WERI-Rb-1 (cell line): Measurements from ENCODE around the gene DIO3.
"Not testable (repeated sequence)": the region's sequence is repeated elsewhere in the genome, so short reads cannot be mapped to it uniquely, and the experiment has no call there.

Source experiments
- DNase-seq: peaks from one replicate; pipeline ENCODE4 v3.0.0-alpha.2; 2020
- H3K27ac ChIP-seq: fragments of 250-450 bp; sonication (Bioruptor Pico); 2 replicates; pipeline ENCODE4 v1.5.1; 2020; ENCODE audit warnings: mild to moderate bottlenecking, moderate library complexity
- H3K27me3 ChIP-seq: fragments of 250-450 bp; sonication (Bioruptor Pico); 2 replicates; pipeline ENCODE4 v1.5.1; 2021; ENCODE audit warnings: mild to moderate bottlenecking, low read depth, moderate library complexity; ENCODE audit not compliant: insufficient read depth, severe bottlenecking
- H3K36me3 ChIP-seq: fragments of 250-450 bp; sonication (Bioruptor Pico); 2 replicates; pipeline ENCODE4 v1.5.1; 2020; ENCODE audit warnings: mild to moderate bottlenecking, moderate library complexity
- H3K4me3 ChIP-seq: 2 replicates; pipeline ENCODE4 v1.5.1; 2011; ENCODE audit warnings: low read depth, mild to moderate bottlenecking, control low read depth, low read length
- H3K9me3 ChIP-seq: fragments of 250-450 bp; sonication (Bioruptor Pico); 2 replicates; pipeline ENCODE4 v1.5.1; 2021; ENCODE audit warnings: mild to moderate bottlenecking, moderate library complexity; ENCODE audit not compliant: severe bottlenecking
- TF ChIP-seq, protein P1 (sequence below): IDR thresholded peaks from 2 replicates; pipeline ENCODE4 v1.5.1; 2011; ENCODE audit warnings: low read depth, mild to moderate bottlenecking, control low read depth, inconsistent platforms, low read length

DIO3 gene

DNA sequence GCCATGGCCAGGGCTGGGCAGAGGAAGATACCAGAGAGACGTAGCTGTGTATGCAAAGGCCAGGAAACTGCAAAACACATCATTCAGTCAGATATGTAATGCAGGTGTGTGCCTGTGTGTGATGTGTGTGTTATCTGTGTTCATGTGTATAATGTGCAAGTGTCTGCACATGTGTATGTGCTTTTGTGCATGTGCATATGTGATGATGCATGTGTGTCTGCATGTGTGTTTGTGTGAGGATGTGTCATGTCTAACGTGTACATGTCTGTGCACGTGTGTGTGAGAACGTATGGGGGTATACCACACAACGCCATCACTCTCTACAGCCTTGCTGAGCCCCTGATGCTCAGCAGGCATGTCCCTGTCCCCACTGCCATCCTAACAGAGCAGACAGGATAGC is 9.7 kb downstream of the DIO3 start:
- TF ChIP-seq, protein P1, sequence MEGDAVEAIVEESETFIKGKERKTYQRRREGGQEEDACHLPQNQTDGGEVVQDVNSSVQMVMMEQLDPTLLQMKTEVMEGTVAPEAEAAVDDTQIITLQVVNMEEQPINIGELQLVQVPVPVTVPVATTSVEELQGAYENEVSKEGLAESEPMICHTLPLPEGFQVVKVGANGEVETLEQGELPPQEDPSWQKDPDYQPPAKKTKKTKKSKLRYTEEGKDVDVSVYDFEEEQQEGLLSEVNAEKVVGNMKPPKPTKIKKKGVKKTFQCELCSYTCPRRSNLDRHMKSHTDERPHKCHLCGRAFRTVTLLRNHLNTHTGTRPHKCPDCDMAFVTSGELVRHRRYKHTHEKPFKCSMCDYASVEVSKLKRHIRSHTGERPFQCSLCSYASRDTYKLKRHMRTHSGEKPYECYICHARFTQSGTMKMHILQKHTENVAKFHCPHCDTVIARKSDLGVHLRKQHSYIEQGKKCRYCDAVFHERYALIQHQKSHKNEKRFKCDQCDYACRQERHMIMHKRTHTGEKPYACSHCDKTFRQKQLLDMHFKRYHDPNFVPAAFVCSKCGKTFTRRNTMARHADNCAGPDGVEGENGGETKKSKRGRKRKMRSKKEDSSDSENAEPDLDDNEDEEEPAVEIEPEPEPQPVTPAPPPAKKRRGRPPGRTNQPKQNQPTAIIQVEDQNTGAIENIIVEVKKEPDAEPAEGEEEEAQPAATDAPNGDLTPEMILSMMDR, result no peak
- Histone ChIP-seq H3K27ac (no peak overlapping the region), H3K36me3 (no peaks in the 10 kb centered on the region), H3K4me3 (no peak overlapping the region), H3K27me3 (peaks cover 84% of the 10 kb centered on the region), H3K9me3 (no peaks in the 10 kb centered on the region)
- DNase-seq, result no peak

- not testable (repeated sequence) for H3K9me3 ChIP-seq, H3K36me3 ChIP-seq, H3K4me3 ChIP-seq, H3K27ac ChIP-seq, DNase-seq
- peaks cover 84% of the 10 kb centered on the region for H3K27me3 ChIP-seq
Measured at GRCh38 chr14:101572526-101572925, 11.2 kb downstream of the DIO3 start.

GRCh38 chr14:101573289-101573688 is 12.0 kb downstream of the DIO3 start:
- peaks cover 84% of the 10 kb centered on the region for H3K27me3 ChIP-seq
- no peak overlapping the region for H3K4me3 ChIP-seq
- no peak overlapping the region for H3K27ac ChIP-seq
- DNase-seq, result no peak
- no peaks in the 10 kb centered on the region for H3K36me3 ChIP-seq
- TF ChIP-seq, protein P1, result no peak
- no peaks in the 10 kb centered on the region for H3K9me3 ChIP-seq

DNA sequence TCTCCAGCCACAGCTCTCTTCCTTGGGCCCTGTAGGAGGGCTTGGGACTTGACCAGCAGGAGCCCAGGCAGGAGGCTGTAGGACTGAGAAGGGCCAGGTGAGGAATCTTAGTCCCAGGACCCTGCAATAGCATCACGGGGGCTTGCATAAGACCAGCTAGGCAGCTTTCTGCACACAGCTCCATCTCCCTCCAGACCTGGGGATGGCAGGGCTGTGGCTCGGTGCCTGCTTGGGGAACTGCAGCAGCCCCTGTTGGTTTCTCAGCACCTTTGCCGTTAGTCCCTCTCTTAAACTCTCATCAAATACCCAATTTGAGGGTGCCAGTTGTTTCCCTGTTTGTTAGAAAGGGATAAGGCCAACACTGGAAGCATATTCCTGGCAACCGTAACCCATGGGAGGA is 14.3 kb downstream of the DIO3 start:
- Histone ChIP-seq H3K27ac (no peak overlapping the region), H3K36me3 (no peaks in the 10 kb centered on the region), H3K9me3 (no peaks in the 10 kb centered on the region), H3K4me3 (no peak overlapping the region), H3K27me3 (peaks cover 89% of the 10 kb centered on the region)
- no peak for DNase-seq
- TF ChIP-seq, protein P1, result no peak

- Histone ChIP-seq H3K27ac (no peak overlapping the region), H3K9me3 (no peaks in the 10 kb centered on the region), H3K36me3 (no peaks in the 10 kb centered on the region), H3K27me3 (peaks cover 94% of the 10 kb centered on the region), H3K4me3 (no peak overlapping the region)
- DNase-seq, result no peak
- TF ChIP-seq, protein P1, result no peak
Measured at GRCh38 chr14:101577221-101577909, 16.1 kb downstream of the DIO3 start.

DNA sequence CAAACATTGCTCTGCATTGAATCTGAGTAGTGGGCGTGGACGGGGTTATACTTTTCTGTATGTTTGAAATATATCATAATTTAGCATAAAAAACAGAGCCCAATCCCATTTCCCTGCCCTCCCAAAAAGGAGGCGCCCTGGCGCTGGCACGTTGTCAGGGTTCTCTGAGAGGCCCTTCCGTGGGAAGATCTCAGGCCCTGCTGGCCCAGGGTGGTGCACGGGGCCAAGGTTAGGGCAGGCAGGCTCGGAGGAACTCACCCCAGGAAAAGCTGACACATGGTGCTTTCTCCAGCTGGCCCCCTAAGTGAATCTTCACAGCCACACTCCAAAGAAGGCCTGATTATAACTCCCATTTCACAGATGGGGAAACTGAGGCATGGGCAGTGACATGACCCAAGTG is 17.2 kb downstream of the DIO3 start:
- TF ChIP-seq, protein P1, result no peak
- no peak for DNase-seq
- Histone ChIP-seq H3K9me3 (no peaks in the 10 kb centered on the region), H3K27me3 (peaks cover 94% of the 10 kb centered on the region), H3K36me3 (no peaks in the 10 kb centered on the region), H3K4me3 (no peak overlapping the region), H3K27ac (no peak overlapping the region)
